A549 (cell line): ENCODE results near the gene TNK1. TPM values are rescaled to one million over a fixed set of nuclear protein-coding genes. Genes with fewer than 3 reads are reported as not detected.

Experiments used
- ATAC-seq, 2 experiments: fragments of 200-7000 bp in 1 of 2; fragments of >200 bp in 1 of 2; cut with Nextera tagmentation in 1 of 2; cut with Tn5 transposase in 1 of 2; 3 replicates each; pipeline versions ENCODE4 v1.8.0 to v1.9.1; 2018 to 2020; ENCODE audit warnings: mild to moderate bottlenecking in 1 of 2, moderate library complexity in 1 of 2
- CTCF ChIA-PET: fragments of 300-600 bp; sonication (Branson Sonifier 250); formaldehyde crosslinking; extraction: SDS; loops from one replicate; lab custom pipeline; 2021; ENCODE audit warnings: antibody characterized with exemption, inconsistent platforms; lab: Yijun Ruan, JAX
- POLR2A ChIA-PET: fragments of 350-600 bp; formaldehyde crosslinking; extraction: SDS; loops from one replicate; lab custom pipeline; 2021; ENCODE audit warnings: antibody characterized with exemption, inconsistent platforms; lab: Yijun Ruan, JAX
- DNase-seq, 2 experiments: peaks; one replicate each; pipeline versions ENCODE4 v3.0.0 to v3.0.0-alpha.2; 2011 to 2016; ENCODE audit warnings: low read depth in 1 of 2, low spot score in 1 of 2
- FAIRE-seq: peaks from 2 replicates; lab custom pipeline; 2011; peaks lifted over from hg19 to GRCh38; lab: Jason Lieb, UNC
- H3K27ac ChIP-seq, 2 experiments: fragments of >200 bp; sonication (Bioruptor Twin); formaldehyde crosslinking; 3 replicates each; pipeline ENCODE4 v1.5.1; 2016 to 2017
- H3K4me1 ChIP-seq: fragments of >200 bp; sonication (Bioruptor Twin); formaldehyde crosslinking; 3 replicates; pipeline ENCODE4 v1.6.1; 2016
- H3K4me2 ChIP-seq: fragments of >200 bp; sonication (Bioruptor Twin); formaldehyde crosslinking; 3 replicates; pipeline ENCODE4 v1.6.1; 2016
- H3K4me3 ChIP-seq: fragments of >200 bp; sonication (Bioruptor Twin); formaldehyde crosslinking; 3 replicates; pipeline ENCODE4 v1.5.1; 2016
- H3K9me3 ChIP-seq: fragments of >200 bp; sonication (Bioruptor Twin); formaldehyde crosslinking; 3 replicates; pipeline ENCODE4 v1.6.1; 2016
- CBX8 ChIP-seq: fragments of 200-600 bp; sonication (generic); IDR thresholded peaks from 2 replicates; pipeline ENCODE4 v1.6.1; 2016
- CHD4 ChIP-seq: fragments of 200-600 bp; sonication (generic); IDR thresholded peaks from 2 replicates; pipeline ENCODE4 v1.6.1; 2016; ENCODE audit warnings: antibody characterized with exemption, mild to moderate bottlenecking, borderline replicate concordance
- EHMT2 ChIP-seq: fragments of 200-600 bp; sonication (generic); IDR thresholded peaks from 2 replicates; pipeline ENCODE4 v1.6.1; 2016; ENCODE audit warnings: antibody characterized with exemption, low read depth, mild to moderate bottlenecking, moderate library complexity
- ESRRA ChIP-seq: fragments of 150-350 bp; IDR thresholded peaks from 2 replicates; pipeline ENCODE4 v1.6.1; 2014; ENCODE audit warnings: mild to moderate bottlenecking, low read length, borderline replicate concordance
- HEYL ChIP-seq: fragments of 250-450 bp; sonication (Bioruptor Pico); IDR thresholded peaks from 2 replicates; pipeline ENCODE4 v1.8.0; 2021; ENCODE audit warnings: mild to moderate bottlenecking, moderate library complexity
- HOXB13 ChIP-seq: fragments of 250-450 bp; sonication (Bioruptor Pico); IDR thresholded peaks from 2 replicates; pipeline ENCODE4 v1.5.0; 2020; ENCODE audit warnings: low read depth, mild to moderate bottlenecking, moderate library complexity
- JUN ChIP-seq, 2 experiments: fragments of >200 bp; sonication (Bioruptor Twin); formaldehyde crosslinking; IDR thresholded peaks; 2 replicates in 1 of 2; 3 replicates in 1 of 2; pipeline ENCODE4 v1.6.1; 2016 to 2017
- KDM5A ChIP-seq: fragments of 200-600 bp; sonication (generic); IDR thresholded peaks from 2 replicates; pipeline ENCODE4 v1.6.1; 2016; ENCODE audit warnings: antibody characterized with exemption, mild to moderate bottlenecking
- NR3C1 ChIP-seq: fragments of >200 bp; sonication (Bioruptor Twin); formaldehyde crosslinking; IDR thresholded peaks from 3 replicates; pipeline ENCODE4 v1.6.1; 2017
- POLR2A ChIP-seq: IDR thresholded peaks from 2 replicates; pipeline ENCODE4 v1.6.1; 2012; ENCODE audit warnings: mild to moderate bottlenecking, low read length
- POLR2AphosphoS2 ChIP-seq: conservative IDR thresholded peaks from 2 replicates; pipeline ENCODE4 v1.6.1; 2012; ENCODE audit warnings: low read length, improper control_type of control experiment, inconsistent platforms
- RAD21 ChIP-seq, 2 experiments: fragments of >200 bp in 1 of 2; sonication (Bioruptor Twin) in 1 of 2; formaldehyde crosslinking in 1 of 2; IDR thresholded peaks in 1 of 2; conservative IDR thresholded peaks in 1 of 2; 2 replicates in 1 of 2; 3 replicates in 1 of 2; pipeline ENCODE4 v1.6.1; 2012 to 2018; ENCODE audit warnings: inconsistent platforms in 1 of 2
- ZC3H11A ChIP-seq: fragments of 450-650 bp; IDR thresholded peaks from 2 replicates; pipeline ENCODE4 v1.6.1; 2014; ENCODE audit warnings: antibody characterized with exemption, mild to moderate bottlenecking
- ZFP36 ChIP-seq: fragments of 450-650 bp; IDR thresholded peaks from 2 replicates; pipeline ENCODE4 v1.6.1; 2014; ENCODE audit warnings: borderline replicate concordance; ENCODE audit not compliant: partially characterized antibody
- ZNF302 ChIP-seq: fragments of 250-450 bp; sonication (Bioruptor Pico); IDR thresholded peaks from 2 replicates; pipeline ENCODE4 v1.9.0; 2021; ENCODE audit warnings: inconsistent platforms, mild to moderate bottlenecking, moderate library complexity
- ZSCAN20 ChIP-seq: fragments of 250-450 bp; sonication (Bioruptor Pico); IDR thresholded peaks from 2 replicates; pipeline ENCODE4 v1.8.0; 2022; ENCODE audit warnings: mild to moderate bottlenecking, moderate library complexity
- WGBS: methylation state at CpG from one replicate; pipeline ENCODE4 v1.1.6; 2017; ENCODE audit errors: missing lambda C conversion rate; 5-methylcytosine and 5-hydroxymethylcytosine counted together
- polyA plus RNA-seq, 4 experiments: library from polyadenylated mRNA; depleted of rRNA in 3 of 4; stranded (reverse); fragments of >200 nt; fragmentation: RNase III in 1 of 4; extraction: RNeasy Plus Mini Kit Qiagen cat#74134 plus additional on column Dnase treatment in 1 of 4; gene quantifications; 2 replicates in 3 of 4; 3 replicates in 1 of 4; pipeline ENCODE4 v1.2.3, GENCODE V29; 2011 to 2017
- TF ChIP-seq, protein P1 (sequence below): fragments of 450-650 bp; IDR thresholded peaks from 2 replicates; pipeline ENCODE4 v1.6.1; 2014; ENCODE audit warnings: antibody characterized with exemption
- TF ChIP-seq, protein P2 (sequence below): fragments of >200 bp; sonication (Bioruptor Twin); formaldehyde crosslinking; IDR thresholded peaks from 3 replicates; pipeline ENCODE4 v1.5.1; 2016

The TNK1 gene
- polyA plus RNA-seq, 2 of the 4 experiments (the other 2 are of a cell fraction): 1.2 to 2.2 TPM

DNA sequence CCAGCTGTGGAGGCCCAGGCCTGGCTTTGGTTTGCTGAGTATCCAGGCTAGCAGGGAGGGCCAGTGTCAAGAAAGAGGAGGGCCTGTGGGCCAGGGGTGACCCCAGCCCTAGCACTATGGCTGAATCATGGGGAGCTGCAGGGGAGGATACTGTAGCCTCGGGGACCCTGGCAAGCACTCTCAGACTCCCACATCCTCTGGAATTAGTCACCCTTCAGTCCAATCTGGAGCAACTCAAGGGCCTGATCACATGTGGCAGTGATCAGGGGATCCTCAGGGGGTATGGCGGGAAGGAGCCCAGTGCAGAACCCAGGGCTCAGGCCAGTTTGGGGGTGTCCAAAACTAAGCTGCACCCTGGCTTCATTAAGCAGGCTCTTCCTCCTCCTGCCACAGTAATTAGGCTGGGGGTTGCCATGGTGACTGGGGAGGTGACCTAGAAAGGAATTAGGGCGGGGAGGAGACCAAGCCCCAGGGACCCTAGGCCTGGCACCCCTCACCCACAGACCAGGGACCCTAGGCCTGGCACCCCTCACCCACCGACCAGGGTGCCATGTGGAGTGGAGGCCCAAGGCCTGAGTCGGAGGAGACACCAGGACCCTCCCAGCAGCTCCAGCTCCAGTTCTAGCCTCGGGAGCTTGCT lies 32.6 kb downstream of the TNK1 start:
- FAIRE-seq (no peak), DNase-seq (no peak), ATAC-seq (no peak)
- CTCF ChIA-PET: interaction anchor here (0.6 to 1.6 kb wide), 6 partner anchors 11 to 502 kb away, joined by 3 to 7 read pairs (median 4); no protein-coding TSS in a partner anchor
- H3K4me2 ChIP-seq: no peak overlapping the region
- WGBS: 73% methylated on average over 6 of the region's 6 CpGs
- H3K4me3 ChIP-seq: no peak overlapping the region
- 0 out of 3 replicates have a peak, but pooled peaks cover 3% of the 10 kb centered on the region for H3K4me1 ChIP-seq
- no peak for TF ChIP-seq ZFP36
- no peak for TF ChIP-seq CHD4
- no peak for TF ChIP-seq RAD21 (conservative IDR thresholded peaks at IDR 0.05 in 1 of 2, IDR thresholded peaks at IDR 0.05 in 1 of 2)
- TF ChIP-seq, protein P1, sequence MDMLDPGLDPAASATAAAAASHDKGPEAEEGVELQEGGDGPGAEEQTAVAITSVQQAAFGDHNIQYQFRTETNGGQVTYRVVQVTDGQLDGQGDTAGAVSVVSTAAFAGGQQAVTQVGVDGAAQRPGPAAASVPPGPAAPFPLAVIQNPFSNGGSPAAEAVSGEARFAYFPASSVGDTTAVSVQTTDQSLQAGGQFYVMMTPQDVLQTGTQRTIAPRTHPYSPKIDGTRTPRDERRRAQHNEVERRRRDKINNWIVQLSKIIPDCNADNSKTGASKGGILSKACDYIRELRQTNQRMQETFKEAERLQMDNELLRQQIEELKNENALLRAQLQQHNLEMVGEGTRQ: no peak
- TF ChIP-seq ZC3H11A: no peak
- TF ChIP-seq ZNF302 (CRISPR knock-in tag): no peak
- POLR2A ChIA-PET: no interaction called here
- H3K9me3 ChIP-seq: no peaks in the 10 kb centered on the region
- no peak overlapping the region for H3K27ac ChIP-seq

DNA sequence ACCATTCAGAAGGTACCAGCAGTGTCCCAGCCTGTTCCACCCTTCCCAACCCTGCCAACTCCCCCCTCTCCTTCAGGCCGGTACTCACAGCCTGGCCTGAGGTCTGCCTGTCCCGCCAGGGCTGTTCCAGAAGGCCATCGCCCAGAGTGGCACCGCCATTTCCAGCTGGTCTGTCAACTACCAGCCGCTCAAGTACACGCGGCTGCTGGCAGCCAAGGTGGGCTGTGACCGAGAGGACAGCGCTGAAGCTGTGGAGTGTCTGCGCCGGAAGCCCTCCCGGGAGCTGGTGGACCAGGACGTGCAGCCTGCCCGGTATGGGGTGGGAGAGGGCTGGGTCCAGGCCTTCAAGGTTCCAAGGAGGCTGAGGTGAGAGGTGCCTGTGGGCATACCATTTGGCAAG lies 33.9 kb downstream of the TNK1 start:
- FAIRE-seq (no peak), ATAC-seq (no peak), DNase-seq (no peak)
- H3K4me1 ChIP-seq: 0 out of 3 replicates have a peak, but pooled peaks cover 3% of the 10 kb centered on the region
- H3K9me3 ChIP-seq: no peaks in the 10 kb centered on the region
- H3K27ac ChIP-seq: no peak overlapping the region
- no peak overlapping the region for H3K4me2 ChIP-seq
- no peak overlapping the region for H3K4me3 ChIP-seq
- TF ChIP-seq ZFP36 (no peak), POLR2A (no peak), POLR2AphosphoS2 (no peak), ZSCAN20 (no peak), EHMT2 (no peak), HEYL (CRISPR knock-in tag) (no peak)
- TF ChIP-seq, protein P2, sequence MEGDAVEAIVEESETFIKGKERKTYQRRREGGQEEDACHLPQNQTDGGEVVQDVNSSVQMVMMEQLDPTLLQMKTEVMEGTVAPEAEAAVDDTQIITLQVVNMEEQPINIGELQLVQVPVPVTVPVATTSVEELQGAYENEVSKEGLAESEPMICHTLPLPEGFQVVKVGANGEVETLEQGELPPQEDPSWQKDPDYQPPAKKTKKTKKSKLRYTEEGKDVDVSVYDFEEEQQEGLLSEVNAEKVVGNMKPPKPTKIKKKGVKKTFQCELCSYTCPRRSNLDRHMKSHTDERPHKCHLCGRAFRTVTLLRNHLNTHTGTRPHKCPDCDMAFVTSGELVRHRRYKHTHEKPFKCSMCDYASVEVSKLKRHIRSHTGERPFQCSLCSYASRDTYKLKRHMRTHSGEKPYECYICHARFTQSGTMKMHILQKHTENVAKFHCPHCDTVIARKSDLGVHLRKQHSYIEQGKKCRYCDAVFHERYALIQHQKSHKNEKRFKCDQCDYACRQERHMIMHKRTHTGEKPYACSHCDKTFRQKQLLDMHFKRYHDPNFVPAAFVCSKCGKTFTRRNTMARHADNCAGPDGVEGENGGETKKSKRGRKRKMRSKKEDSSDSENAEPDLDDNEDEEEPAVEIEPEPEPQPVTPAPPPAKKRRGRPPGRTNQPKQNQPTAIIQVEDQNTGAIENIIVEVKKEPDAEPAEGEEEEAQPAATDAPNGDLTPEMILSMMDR: no peak
- 87% methylated on average over 13 of the region's 14 CpGs for WGBS
- CTCF ChIA-PET: interaction anchor here (1.5 kb wide), 1 partner anchor 9 kb away, joined by 3 read pairs; no protein-coding TSS in a partner anchor
- POLR2A ChIA-PET: no interaction called here

DNA sequence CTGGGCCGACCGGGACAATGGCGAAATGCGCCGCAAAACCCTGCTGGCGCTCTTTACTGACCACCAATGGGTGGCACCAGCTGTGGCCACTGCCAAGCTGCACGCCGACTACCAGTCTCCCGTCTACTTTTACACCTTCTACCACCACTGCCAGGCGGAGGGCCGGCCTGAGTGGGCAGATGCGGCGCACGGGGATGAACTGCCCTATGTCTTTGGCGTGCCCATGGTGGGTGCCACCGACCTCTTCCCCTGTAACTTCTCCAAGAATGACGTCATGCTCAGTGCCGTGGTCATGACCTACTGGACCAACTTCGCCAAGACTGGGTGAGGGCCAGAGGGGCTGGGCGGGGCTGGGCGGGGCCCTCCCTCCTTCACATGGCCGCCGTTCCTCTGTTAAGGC lies 34.9 kb downstream of the TNK1 start:
- Histone ChIP-seq H3K9me3 (no peaks in the 10 kb centered on the region), H3K27ac (no peak overlapping the region), H3K4me2 (no peak overlapping the region), H3K4me3 (no peak overlapping the region), H3K4me1 (0 out of 3 replicates have a peak, but pooled peaks cover 3% of the 10 kb centered on the region)
- ChIA-PET POLR2A (no interaction called here), CTCF (interaction anchor here (0.8 to 2.1 kb wide), 2 partner anchors 9 to 21 kb away, joined by 3 to 9 read pairs; no protein-coding TSS in a partner anchor)
- 91% methylated on average over 23 of the region's 23 CpGs for WGBS
- DNase-seq (no peak), ATAC-seq (no peak), FAIRE-seq (no peak)
- TF ChIP-seq CHD4 (no peak), EHMT2 (no peak), HOXB13 (CRISPR knock-in tag) (no peak), ESRRA (no peak), JUN (IDR thresholded peaks at IDR 0.05) (no peak), HEYL (CRISPR knock-in tag) (no peak), CBX8 (no peak), NR3C1 (no peak), KDM5A (no peak)
